ENCODE data around the gene DCLK2.

The DCLK2 gene

DNA sequence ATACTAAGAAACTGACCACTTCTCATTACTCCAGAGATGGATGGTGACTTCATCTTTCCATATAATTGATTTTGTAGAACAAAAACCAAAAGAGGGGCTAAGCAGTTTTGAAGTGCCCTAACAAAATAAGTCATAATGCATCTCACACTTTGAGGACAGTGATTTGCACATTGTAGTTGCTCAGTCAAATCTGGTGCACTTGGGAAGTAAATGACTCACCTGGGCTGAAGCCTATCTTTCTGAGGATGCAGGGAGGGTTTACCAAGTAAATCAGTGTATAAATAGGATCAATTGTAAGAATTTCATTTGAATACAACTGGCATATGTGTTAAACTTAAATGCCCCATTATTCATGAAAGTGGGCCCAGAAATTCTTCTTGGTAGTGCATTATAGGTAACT is 134.2 kb downstream of the DCLK2 start:
- DNase-seq: no peak

DNA sequence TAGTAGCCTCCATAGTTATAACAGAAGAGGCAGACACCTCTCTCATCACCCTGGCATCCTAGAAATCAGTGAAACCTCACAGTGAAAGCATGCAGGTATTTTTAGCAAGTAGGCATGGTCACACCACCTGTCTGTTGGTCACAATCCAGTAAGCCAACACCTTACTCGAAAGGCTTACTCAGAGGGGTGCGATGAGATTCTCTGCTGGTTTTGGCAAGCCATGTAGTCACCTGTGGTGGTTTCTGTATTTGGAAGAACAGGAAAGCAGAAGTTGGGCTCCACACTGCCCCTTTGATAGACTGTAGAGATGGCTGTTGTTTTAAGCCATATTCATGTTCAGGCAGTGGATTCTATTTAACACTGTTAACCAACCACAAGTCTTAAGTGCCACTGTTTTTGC is 134.7 kb downstream of the DCLK2 start:
- DNase-seq: no peak

DNA sequence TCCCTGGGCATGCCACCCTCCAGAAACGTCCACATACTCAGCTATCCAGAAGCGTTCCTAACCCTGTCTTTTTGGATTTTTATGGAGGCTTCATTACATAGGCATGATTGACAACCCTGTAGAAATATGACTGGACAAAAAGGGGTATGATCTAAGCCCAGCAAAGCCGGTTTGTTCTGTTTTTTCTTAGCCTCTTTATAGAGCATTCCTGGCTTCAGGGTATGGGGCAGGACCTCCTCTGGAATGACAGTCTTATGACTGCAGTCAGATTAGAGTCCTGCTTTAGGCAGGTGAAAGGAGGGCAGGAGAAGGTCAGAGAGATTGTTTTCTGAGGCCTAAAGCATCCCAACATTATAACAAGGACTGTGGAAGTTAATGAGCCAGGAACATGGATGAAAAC is 137.4 kb downstream of the DCLK2 start:
- no peak for DNase-seq

DNA sequence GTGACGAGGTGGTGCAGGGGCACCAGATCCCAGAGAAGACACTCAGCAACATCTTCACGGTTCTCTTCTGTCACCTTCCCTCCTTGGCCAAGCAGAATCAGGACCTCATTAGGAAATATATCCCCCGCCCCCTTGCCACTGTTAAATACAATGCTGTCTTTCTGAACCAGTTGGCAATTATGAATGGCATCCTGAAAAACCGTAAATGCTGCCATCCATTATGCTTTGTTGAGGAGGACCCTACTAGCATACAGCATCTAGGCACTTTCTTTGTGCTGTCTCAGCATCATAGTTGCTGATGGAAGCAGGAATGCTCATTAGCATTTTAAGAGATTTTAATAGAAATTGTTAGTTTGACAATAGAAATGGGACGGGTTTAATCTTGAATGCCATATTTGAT is 138.5 kb downstream of the DCLK2 start:
- no peak for DNase-seq

DNA sequence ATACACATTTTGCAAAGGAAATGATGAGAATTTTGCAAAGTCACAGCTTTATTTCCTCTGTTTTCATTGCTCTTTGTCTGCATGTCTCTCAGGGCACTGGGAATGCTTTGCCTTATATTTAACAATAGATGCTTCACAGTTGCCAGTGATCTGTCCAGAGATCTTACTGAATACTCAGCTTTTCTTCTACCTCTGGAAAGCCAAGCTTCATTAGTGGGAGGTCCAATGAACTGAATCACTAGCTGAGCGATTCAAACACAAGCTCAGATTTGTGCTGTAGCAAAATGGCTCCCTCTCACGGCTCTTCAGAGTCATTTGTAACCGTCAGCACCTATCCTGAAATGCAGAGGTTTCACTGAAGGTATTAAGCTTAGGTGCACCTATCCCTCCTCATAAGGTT is 138.9 kb downstream of the DCLK2 start:
- DNase-seq: no peak

DNA sequence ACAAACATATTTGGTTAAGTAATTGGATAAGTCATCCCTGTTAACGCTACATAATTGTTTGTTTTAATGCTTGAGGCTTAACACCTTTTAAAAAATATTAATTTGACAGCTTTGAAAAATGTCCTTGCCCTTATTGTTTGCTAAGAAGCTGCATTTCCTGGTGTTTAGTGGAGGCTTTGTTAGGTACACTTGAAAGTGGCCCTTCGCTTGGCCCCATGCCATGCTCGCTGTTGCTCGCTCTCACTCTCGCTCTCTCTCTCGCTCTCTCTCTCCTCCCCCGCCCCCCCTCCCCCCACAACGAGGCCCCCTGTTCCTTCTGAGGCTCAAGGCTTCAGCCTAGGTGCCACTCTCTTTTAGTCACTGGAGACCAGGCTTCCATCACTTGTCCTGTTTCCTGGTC is 139.6 kb downstream of the DCLK2 start:
- DNase-seq: no peak

DNA sequence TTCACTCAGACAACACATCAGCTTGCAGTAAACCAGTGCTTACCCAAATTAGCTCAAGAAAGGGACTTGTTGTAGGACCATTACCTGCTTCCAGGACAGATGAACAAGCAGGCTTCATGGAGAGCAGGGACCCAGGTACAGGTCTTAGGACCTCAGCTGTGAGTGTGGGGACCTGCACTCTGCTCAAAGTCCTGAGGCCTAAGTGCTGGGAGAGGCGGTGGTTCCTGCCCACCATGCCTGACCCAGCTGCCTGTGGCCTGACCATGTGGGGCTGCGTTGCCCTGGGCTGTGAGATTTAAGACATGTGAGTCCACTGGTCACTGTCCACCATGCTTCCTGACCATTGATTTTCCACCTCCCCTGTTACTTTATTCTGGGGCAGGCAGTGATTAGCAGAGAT is 140.2 kb downstream of the DCLK2 start:
- no peak for DNase-seq

DNA sequence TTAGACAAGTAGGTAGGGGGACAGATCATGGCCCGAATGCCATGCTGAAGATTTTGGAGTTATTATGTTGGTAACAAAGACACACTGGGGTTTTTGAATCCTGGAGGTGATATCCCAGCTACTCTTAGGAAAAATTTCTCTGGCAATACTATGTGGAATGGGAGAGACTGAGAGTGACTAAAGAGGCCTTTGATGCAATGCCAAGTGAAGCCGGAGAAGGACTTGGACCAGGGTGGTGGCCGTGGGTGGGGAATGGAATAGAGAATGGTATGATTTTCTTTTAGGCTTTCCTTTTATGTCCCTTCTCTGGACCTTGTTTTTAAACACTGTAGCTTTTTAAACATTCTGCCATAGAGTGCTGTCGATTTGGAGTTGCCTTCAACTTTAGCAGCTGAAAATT is 141.6 kb downstream of the DCLK2 start:
- no peak for DNase-seq

DNA sequence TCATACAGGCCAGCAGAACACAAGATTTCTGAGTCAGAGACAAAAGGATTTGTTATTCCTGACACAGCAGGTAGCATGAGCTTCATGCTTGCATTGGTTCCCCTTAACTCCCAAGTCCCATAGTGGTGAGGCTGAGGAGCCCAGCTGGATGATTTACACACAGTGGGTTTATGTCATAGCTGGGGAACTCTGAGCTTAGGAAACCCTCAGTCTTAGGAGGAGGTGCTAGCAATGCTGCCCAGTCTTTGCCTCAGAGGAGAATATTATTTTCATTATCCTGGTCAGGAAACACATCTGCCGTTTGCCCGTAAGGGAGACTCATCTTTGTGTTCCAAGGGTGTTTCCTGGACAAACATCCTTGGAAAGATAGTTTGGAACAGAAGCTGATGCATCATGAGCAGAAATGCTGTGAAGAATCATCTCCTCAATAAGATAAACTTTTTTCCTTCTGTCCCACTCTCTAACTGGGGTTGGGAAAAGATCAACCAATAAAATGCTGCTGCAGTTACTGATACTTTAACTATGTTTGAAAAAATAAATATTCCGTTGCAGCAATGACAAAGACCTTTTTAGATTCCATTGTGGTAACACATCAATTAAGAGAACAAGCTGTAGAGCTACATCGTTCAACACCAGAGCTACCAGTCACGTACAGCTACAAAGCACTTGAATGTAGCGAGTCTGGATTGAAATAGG is 146.8 kb downstream of the DCLK2 start:
- DNase-seq: no peak

DNA sequence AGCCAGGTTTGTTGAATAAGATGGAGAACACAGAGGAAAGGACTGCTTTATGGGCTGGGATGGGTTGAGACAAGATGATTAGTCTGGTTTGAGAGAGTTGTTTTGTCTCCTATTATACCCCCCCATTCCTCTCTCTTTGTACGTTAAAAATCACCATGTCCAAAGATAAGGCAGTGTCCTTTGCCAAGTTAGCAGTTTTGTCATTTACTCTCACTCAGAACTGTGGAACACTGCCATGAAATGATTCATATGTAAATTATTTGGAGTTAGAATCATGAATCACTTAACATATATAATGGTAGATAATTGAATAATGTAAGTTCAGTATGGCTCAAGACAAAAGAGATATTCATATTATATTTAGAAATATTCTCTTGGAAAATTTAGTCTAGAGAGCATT is 151.3 kb downstream of the DCLK2 start:
- no peak for DNase-seq

DNA sequence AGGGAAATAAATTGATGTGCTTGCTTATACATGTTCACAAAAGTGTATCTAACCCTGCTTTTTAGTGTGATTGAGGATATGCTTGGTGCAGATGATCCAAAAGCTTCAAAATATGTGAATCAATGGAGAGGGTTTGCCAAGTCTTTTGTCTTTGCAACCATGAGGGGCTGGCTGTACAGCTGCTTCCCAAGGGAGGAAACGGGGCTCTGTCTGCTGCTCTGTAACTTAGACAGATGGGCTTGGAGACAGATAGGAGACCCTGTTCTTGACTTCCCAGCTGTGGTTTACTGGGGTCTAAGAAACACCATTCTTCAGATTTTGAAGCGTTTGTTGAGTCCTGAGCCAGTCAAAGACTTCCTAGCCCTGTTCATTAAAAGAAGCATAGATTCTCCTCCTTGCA is 152.3 kb downstream of the DCLK2 start:
- DNase-seq: no peak

DNA sequence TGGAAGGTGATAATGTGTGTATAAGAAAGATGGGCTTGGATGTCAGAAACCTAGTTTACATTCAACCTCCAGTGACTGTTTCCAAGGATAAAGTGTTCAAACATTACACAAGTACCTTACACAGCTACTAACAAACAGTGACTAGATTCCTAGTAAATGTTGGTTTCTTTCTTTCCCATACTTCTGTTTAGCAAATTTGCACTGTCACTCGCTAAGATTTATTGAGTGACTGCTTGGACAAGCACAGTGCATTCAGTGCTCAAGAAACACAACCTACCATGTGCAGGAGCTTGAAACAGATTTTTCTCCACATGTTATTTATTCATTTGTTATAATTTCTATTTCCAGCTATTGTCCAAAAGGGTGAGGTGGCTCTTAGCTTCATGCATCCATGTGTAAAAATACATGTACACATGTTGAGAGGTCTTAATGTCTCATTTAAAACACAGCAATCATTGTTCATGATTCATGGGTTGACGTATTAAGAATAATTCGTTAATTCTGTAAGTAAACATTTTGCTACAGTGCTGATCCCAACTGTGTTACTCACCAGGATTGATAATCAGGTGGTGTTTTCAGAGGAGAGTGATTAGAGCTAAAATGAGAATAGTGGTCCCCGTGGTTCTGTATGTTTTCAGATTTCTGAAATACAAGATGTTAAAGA is 153.0 kb downstream of the DCLK2 start:
- DNase-seq: no peak

DNA sequence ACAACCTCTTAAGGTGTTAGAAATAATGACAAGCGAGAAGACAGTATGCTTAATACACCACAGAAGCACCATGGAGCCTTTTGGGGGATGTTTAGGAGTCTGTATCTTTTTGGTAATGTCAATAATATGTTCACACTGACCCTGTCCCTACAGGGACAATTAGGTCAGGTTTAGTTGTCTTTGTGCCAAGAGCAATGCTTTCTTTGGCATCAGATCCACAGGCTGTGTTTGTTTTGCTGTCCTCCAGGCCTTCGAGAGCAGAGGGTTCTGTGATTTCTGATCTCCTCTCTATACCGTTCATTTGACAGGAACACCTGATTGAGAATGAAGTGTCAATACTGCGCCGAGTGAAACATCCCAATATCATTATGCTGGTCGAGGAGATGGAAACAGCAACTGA is 153.8 kb downstream of the DCLK2 start:
- no peak for DNase-seq

DNA sequence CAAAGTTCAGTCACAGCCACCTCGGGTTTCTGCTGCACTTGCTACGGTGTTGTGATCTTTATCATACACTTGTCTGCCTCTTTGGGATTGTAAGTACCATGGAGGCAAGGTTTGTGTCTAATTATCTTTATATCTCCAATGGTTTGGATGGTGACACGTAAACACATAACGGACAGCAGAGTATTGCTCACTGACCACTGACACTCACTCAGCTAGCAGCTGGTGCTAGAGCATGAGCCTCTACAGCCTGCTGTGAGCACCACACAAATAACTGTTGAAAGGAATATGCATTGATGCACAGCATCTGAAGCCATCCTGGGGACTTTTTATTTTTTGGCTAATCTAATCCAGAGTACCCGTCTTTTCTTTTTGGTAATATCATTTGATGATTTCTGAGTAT is 156.0 kb downstream of the DCLK2 start:
- DNase-seq: no peak

DNA sequence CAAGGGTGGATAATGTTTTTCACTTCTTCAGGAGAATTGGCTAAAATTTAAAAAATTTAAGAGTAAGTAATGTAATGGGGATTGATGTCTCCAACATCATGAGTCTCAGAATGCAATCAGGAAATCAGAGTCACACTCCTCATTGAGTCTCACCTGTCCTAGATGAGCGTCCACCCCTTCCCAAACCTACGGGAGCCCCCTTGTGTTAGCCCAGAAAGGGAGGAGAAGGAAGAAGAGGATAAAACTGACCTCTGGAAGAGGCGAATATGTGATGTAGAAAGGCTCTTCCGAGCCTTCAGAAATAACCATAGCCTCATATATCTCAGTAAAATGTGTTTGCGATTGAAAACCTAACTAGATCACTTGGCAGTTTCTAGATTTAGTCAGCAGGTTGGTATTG is 157.1 kb downstream of the DCLK2 start:
- DNase-seq: no peak

DNA sequence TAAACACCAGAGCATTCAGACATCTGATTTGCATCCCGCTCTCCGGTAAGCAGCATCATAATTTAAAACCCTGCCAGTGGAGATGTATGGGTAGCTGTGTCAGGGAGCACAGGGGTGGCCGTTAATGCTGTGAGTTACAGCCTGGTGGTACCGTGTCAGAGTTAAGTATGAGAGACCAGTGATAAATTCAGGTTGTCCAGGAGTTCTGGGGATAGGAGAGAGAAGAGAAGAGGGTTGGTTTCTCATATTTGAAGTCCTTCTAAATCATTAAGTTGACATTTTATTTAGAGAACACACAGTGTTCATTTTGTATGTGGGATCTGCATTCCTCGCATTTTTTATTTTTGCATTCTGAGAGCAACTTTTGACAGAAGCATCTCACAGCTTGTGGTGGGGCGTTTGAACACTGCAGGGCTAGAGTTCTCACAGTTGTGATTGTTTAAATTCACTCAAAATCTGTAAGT is 157.6 kb downstream of the DCLK2 start:
- DNase-seq: no peak

DNA sequence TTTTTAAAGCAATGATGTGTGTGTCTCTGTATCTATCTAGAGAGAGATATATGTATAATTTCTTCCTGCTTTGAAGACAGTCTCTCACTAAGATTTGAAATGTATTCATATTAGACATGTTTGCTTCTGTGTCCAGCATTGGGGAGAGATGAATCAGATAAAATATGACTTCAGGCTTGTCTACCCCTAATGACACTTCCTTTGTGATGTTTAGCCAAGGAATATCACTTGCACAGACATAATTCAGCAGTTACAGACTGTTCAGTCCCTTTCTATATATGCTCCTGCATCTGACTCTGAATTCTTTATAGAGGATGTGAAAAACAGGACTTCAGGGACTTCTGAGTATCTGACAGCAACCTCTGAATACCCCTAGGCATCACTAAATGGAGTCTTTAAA is 158.4 kb downstream of the DCLK2 start:
- no peak for DNase-seq

DNA sequence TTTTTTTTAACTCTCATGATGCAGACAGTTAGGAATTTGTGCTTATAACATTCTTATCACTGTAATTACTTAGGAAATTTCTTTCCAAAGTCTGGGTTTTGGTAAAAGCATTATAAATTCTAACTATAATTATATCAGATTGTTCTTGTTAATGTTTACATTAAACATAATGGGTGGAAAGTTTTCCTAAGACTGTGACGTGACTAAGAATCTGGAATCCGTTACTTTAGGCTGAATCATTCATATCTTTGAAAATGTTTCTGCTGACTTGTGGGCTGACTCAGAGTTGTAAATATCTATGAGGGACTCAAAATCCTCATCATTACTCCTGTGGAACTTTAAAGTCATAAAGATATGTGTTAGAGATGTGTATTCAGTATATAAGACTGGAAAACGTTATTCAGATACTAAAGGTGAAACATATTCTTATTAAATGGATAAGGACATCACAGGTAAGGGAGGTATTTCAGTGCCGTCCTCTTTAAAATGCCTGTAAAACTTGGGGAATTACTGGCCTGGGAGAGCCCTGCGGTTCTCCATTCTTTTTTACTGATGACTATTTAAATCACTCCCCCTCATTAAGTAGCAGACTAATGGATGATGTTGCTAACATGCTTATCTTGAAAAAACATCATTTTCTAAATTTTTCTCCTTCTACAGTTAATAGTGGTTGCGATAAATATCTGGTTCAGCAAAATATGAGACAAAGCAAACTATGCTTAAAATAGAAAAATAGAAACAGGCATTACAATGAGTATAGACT is 159.0 kb downstream of the DCLK2 start:
- no peak for DNase-seq

DNA sequence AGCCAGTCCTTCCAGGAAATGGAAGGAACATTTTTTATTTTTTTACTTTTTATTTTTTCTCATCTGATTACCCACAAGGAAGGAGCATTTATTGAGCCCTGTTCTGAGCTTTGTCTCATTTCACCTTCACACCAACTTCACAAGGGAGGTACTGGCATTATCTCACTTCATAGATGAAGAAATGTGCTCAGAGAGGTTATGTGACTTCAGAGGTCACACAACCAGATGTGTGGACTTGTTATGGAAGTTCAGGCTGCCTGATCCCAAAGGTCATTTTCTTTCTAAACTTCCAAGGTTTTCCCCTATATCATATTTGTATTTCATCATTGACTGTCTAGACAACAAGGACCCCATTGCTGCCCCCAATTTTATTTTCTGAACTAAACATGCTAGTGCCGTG is 160.3 kb downstream of the DCLK2 start:
- DNase-seq: no peak

DNA sequence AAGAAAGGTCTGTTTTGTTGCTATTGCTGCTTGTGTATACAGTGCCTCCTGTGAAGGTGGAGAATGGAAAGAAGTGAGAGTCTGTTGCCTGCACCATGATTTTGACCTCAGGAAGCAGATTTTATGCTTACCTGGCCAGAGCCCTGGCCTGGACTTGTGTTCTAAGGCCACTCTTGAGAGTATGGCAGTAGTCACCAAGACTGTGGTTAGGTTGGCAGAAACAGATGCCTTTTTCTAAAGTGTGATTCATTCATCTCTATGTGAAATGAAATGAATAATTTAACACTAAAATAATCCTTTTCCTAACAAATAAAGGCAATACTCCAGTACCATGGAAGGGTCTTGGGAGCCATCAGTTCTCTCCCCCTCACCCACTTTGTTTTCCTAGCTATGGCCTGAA is 161.8 kb downstream of the DCLK2 start:
- DNase-seq: no peak

DNA sequence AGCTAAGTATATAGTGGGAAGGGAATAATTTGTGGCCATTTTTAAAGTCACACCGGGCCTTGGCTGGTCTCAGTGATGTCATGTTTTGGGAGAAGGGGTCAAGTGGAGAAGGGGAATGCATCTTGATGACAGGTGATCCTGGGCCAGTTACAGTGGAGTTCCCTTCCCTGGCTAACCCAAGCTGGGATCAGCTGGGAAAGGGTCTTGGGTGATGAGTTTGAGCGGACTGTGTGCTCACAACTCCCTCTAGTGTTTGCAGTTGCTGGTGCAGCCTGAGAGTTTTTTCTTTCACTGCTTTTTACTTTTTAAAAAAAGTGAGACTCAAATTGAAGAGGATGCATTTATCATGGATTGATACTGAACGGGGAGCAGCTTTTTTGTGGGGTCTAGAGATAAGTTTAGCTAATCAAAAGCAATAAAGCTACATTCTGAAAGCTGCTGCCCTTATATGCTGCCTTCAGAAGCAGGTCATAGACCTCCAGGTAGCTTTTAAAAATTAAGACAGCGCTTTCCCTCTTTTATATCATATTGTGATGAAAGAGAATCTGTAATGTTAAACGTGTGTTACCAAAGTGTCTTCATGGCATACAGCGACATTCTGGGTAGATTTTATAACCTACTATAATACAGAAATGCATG is 164.7 kb downstream of the DCLK2 start:
- peak; percentile 43 for DNase-seq

DNA sequence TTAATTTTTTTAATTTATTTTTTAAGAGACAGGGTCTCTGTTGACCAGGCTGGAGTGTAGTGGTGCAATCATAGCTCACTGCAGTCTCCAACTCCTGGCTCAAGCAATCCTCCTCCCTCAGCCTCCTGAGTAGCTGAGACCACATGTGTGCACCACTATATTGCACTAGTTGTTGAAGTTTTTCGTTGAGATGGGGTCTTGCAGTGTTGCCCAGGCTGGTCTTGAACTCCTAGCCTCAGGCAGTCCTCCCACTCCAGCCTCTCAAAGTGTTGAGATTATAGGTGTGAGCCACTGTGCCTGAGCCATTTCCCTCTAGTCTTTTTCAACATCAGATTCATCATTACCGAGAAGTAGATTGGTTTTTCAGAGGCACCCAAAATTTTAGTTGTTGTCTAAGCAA is 165.7 kb downstream of the DCLK2 start:
- DNase-seq: no peak

DNA sequence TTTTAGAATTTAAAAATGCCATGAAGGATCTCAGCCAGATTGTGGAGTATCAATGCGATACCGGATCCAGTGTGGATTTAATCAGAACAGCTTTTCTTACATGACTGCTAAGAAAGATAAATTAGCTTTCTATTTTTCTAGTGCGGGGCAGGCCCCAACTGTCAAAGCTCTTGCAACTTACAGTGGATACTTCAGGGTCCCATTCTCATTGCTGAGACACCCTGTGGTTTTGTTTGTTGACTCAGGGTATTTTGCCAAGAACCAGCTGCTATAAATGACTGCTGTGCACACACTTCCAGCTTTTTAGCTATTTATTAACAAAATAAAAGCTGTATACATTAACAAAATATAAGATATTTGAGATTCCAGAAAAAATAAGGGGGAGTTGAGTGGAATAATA is 166.4 kb downstream of the DCLK2 start:
- DNase-seq: no peak

DNA sequence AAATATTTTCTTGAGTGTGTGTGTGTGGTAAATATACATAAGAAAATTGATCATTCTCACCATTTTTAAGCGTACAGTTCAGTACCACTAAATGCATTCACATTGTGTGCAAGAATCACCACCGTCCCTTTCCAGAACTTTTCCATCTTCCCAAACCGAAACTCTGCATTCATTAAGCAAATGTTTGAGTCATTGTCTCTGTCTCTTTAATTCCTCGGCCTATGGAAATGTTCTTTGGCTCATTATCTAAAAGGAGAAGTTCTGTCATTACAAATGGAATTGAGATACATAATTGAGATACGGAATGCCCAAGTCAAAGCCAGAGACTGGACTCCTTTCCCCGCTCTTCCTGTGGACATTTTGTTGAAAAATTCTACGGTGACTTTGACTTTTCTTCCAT is 168.9 kb downstream of the DCLK2 start:
- no peak for DNase-seq
